Neural cell (in vitro differentiated cells): ENCODE data around the gene ASPM. TPM values are rescaled to one million over a fixed set of nuclear protein-coding genes. Genes with fewer than 3 reads are reported as not detected.

Experiments used
- H2AFZ ChIP-seq: fragments of 200-600, 300-800 bp; sonication (generic), shearing (Covaris generic); 2 replicates; pipeline ENCODE4 v1.6.0; 2014; ENCODE audit warnings: low read depth, mild to moderate bottlenecking, antibody characterized with exemption, low read length, moderate library complexity
- H3F3A ChIP-seq: fragments of 200-600 bp; shearing (Covaris generic); 2 replicates; pipeline ENCODE4 v1.6.1; 2016; ENCODE audit warnings: mild to moderate bottlenecking, moderate library complexity, mixed read lengths, antibody characterized with exemption, low read length; ENCODE audit not compliant: insufficient read depth, poor library complexity, severe bottlenecking
- H3K27ac ChIP-seq: fragments of 200-600, 300-800 bp; sonication (generic), shearing (Covaris generic); 2 replicates; pipeline ENCODE4 v1.5.1; 2014; ENCODE audit warnings: mild to moderate bottlenecking, low read length, moderate library complexity
- H3K27me3 ChIP-seq: fragments of 300-800, 200-600 bp; sonication (generic), shearing (Covaris generic); 2 replicates; pipeline ENCODE4 v1.6.0; 2014; ENCODE audit warnings: mild to moderate bottlenecking, low read depth, low read length, moderate library complexity; ENCODE audit not compliant: insufficient read depth
- H3K36me3 ChIP-seq: fragments of 300-800, 200-600 bp; sonication (generic), shearing (Covaris generic); 2 replicates; pipeline ENCODE4 v1.5.1; 2014; ENCODE audit warnings: mild to moderate bottlenecking, antibody characterized with exemption, low read length, moderate library complexity; ENCODE audit not compliant: insufficient read depth
- H3K4me2 ChIP-seq: fragments of 300-800, 200-600 bp; sonication (generic), shearing (Covaris generic); 2 replicates; pipeline ENCODE4 v1.6.0; 2014; ENCODE audit warnings: mild to moderate bottlenecking, low read length
- H3K4me3 ChIP-seq: fragments of 300-800, 200-600 bp; sonication (generic), shearing (Covaris generic); 2 replicates; pipeline ENCODE4 v1.5.1; 2014; ENCODE audit warnings: mild to moderate bottlenecking, low read length, moderate library complexity
- H3K79me2 ChIP-seq: fragments of 200-600 bp; shearing (Covaris generic); replicated peaks from 2 replicates; pipeline ENCODE4 v1.6.0; 2014; ENCODE audit warnings: mild to moderate bottlenecking, low read length, moderate library complexity; ENCODE audit not compliant: insufficient read depth
- H3K9ac ChIP-seq: fragments of 300-800, 200-600 bp; sonication (generic), shearing (Covaris generic); 2 replicates; pipeline ENCODE4 v1.6.1; 2016; ENCODE audit warnings: mild to moderate bottlenecking, low read length, mixed read lengths
- H3K9me2 ChIP-seq: fragments of 200-600 bp; shearing (Covaris generic); 2 replicates; pipeline ENCODE4 v1.6.1; 2016; ENCODE audit warnings: mild to moderate bottlenecking, low read length, mixed read lengths; ENCODE audit not compliant: insufficient read depth
- H3K9me3 ChIP-seq: fragments of 200-600, 300-800 bp; sonication (generic), shearing (Covaris generic); 2 replicates; pipeline ENCODE4 v1.6.1; 2016; ENCODE audit warnings: mild to moderate bottlenecking, mixed run types, low read length, moderate library complexity, mixed read lengths
- H4K20me1 ChIP-seq: fragments of 200-600 bp; shearing (Covaris generic); 2 replicates; pipeline ENCODE4 v1.6.1; 2016; ENCODE audit warnings: mild to moderate bottlenecking, mixed run types; ENCODE audit not compliant: insufficient read depth
- CTCF ChIP-seq: fragments of 450-650 bp; IDR thresholded peaks from 2 replicates; pipeline ENCODE4 v1.5.1; 2014; ENCODE audit warnings: antibody characterized with exemption, mild to moderate bottlenecking, moderate library complexity; ENCODE audit not compliant: poor library complexity, severe bottlenecking
- EP300 ChIP-seq: fragments of 450-650 bp; conservative IDR thresholded peaks from 2 replicates; pipeline ENCODE4 v1.6.1; 2014; ENCODE audit warnings: antibody characterized with exemption, mild to moderate bottlenecking, moderate library complexity; ENCODE audit not compliant: poor library complexity, severe bottlenecking
- EZH2 ChIP-seq: fragments of 200-600, 300-800 bp; shearing (Covaris generic), sonication (generic); IDR thresholded peaks from 2 replicates; pipeline ENCODE4 v1.6.1; 2014; ENCODE audit warnings: antibody characterized with exemption, low read length, borderline replicate concordance, mild to moderate bottlenecking; ENCODE audit not compliant: insufficient read depth, poor library complexity, severe bottlenecking
- MXI1 ChIP-seq: fragments of 450-650 bp; conservative IDR thresholded peaks from 2 replicates; pipeline ENCODE4 v1.6.1; 2014; ENCODE audit warnings: antibody characterized with exemption, mild to moderate bottlenecking; ENCODE audit not compliant: poor library complexity, severe bottlenecking
- POLR2AphosphoS5 ChIP-seq: IDR thresholded peaks from 2 replicates; pipeline ENCODE4 v1.6.1; 2012
- RAD21 ChIP-seq: fragments of 450-650 bp; conservative IDR thresholded peaks from 2 replicates; pipeline ENCODE4 v1.6.1; 2014; ENCODE audit warnings: antibody characterized with exemption, mild to moderate bottlenecking, moderate library complexity
- REST ChIP-seq: IDR thresholded peaks from 2 replicates; pipeline ENCODE4 v1.6.1; 2012; ENCODE audit warnings: borderline replicate concordance
- SMC3 ChIP-seq: fragments of 450-650 bp; conservative IDR thresholded peaks from 2 replicates; pipeline ENCODE4 v1.6.1; 2014; ENCODE audit warnings: antibody characterized with exemption, mild to moderate bottlenecking, moderate library complexity; ENCODE audit not compliant: poor library complexity
- TAF1 ChIP-seq: IDR thresholded peaks from 2 replicates; pipeline ENCODE4 v1.6.1; 2012; ENCODE audit warnings: low read depth
- polyA plus RNA-seq: library from polyadenylated mRNA; depleted of rRNA; stranded (reverse); fragments of >200 nt; gene quantifications from 2 replicates; pipeline ENCODE4 v1.2.3, GENCODE V29; 2014

The ASPM gene
- polyA plus RNA-seq, 1 donor from 2014 or later, result 0.87 TPM

- H3K27me3 ChIP-seq, result no peaks in the 10 kb centered on the region
- H3K9me2 ChIP-seq, result no peaks in the 10 kb centered on the region
- H3K36me3 ChIP-seq, result peaks cover 13% of the 10 kb centered on the region
- no peaks in the 10 kb centered on the region for H3K9me3 ChIP-seq
- H3F3A ChIP-seq, result no peaks in the 10 kb centered on the region
- no peak overlapping the region for H3K27ac ChIP-seq
- H3K79me2 ChIP-seq, result no peaks in the 10 kb centered on the region
- H3K4me2 ChIP-seq, result no peak overlapping the region
- no peak overlapping the region for H3K9ac ChIP-seq
- no peak for TF ChIP-seq CTCF
- TF ChIP-seq SMC3, result no peak
- TF ChIP-seq POLR2AphosphoS5, result no peak
- TF ChIP-seq REST, result no peak
- no peak for TF ChIP-seq MXI1
- no peak for TF ChIP-seq EP300
- TF ChIP-seq RAD21, result no peak
- no peak for TF ChIP-seq EZH2
- TF ChIP-seq TAF1, result no peak
- no peaks in the 10 kb centered on the region for H4K20me1 ChIP-seq
- H2AFZ ChIP-seq, result no peak overlapping the region
- H3K4me3 ChIP-seq, result no peak overlapping the region
These were observed 32.5 kb upstream of the ASPM start for GRCh38 chr1:197178998-197179397.

- H3K9me2 ChIP-seq, result no peaks in the 10 kb centered on the region
- H3K27ac ChIP-seq, result no peak overlapping the region
- H3K27me3 ChIP-seq, result no peaks in the 10 kb centered on the region
- H3K36me3 ChIP-seq, result peaks cover 12% of the 10 kb centered on the region
- H3K9ac ChIP-seq, result no peak overlapping the region
- no peaks in the 10 kb centered on the region for H3K9me3 ChIP-seq
- H3K79me2 ChIP-seq, result no peaks in the 10 kb centered on the region
- no peaks in the 10 kb centered on the region for H3F3A ChIP-seq
- TF ChIP-seq POLR2AphosphoS5, result no peak
- TF ChIP-seq EZH2, result no peak
- TF ChIP-seq MXI1, result no peak
- H3K4me3 ChIP-seq, result no peak overlapping the region
- H3K4me2 ChIP-seq, result no peak overlapping the region
- no peaks in the 10 kb centered on the region for H4K20me1 ChIP-seq
- H2AFZ ChIP-seq, result no peak overlapping the region
These were observed 28.3 kb upstream of the ASPM start for GRCh38 chr1:197174818-197175217.
